Peyer's patch (tissue), 4 donors: ENCODE measurements around the gene ADGRF1. TPM values are rescaled to one million over a fixed set of nuclear protein-coding genes. Genes with fewer than 3 reads are reported as not detected.

ENCODE experiments used
- DNase-seq, 3 donors: peaks; one replicate each; pipeline ENCODE4 v3.0.0-alpha.2; 2017 to 2019
- H3K27ac ChIP-seq, 4 donors: fragments of 200-600 bp; sonication (generic); one replicate each; pipeline ENCODE4 v1.5.1; 2016 to 2019
- H3K27me3 ChIP-seq, 2 donors: fragments of 200-600 bp; sonication (generic); one replicate each; pipeline ENCODE4 v1.5.1; 2019
- H3K36me3 ChIP-seq, 3 donors: fragments of 200-600 bp; sonication (generic); one replicate each; pipeline ENCODE4 v1.5.1; 2016 to 2019
- H3K4me1 ChIP-seq, 4 donors: fragments of 200-600 bp; sonication (generic); one replicate each; pipeline ENCODE4 v1.5.1; 2016 to 2019
- H3K4me3 ChIP-seq, 4 donors: fragments of 200-600 bp; sonication (generic); 1 replicate in 3 of 4; 2 replicates in 1 of 4; pipeline ENCODE4 v1.5.1; 2016 to 2019; ENCODE audit warnings: mild to moderate bottlenecking in 1 of 4
- H3K9me3 ChIP-seq, 4 donors: fragments of 200-600 bp; sonication (generic); one replicate each; pipeline ENCODE4 v1.5.1; 2016 to 2019; ENCODE audit warnings: mild to moderate bottlenecking in 1 of 4
- CTCF ChIP-seq, 6 experiments: fragments of 450-650 bp in 4 of 6; fragments of 200-600 bp in 2 of 6; sonication (generic) in 1 of 6; IDR thresholded peaks; one replicate each; pipeline ENCODE4 v1.5.1; 2017 to 2019; ENCODE audit warnings: antibody characterized with exemption in 6 of 6, mild to moderate bottlenecking in 3 of 6, moderate library complexity in 1 of 6
- POLR2A ChIP-seq, 2 donors: fragments of 450-650 bp; IDR thresholded peaks; one replicate each; pipeline ENCODE4 v1.5.1; 2017; ENCODE audit warnings: antibody characterized with exemption in 2 of 2, mild to moderate bottlenecking in 2 of 2, moderate library complexity in 2 of 2
- total RNA-seq, 4 donors: library from RNA; depleted of rRNA; stranded (reverse); fragments of >200 nt; gene quantifications; one replicate each; pipeline ENCODE4 v1.1.0, GENCODE V29; 2016

Gene ADGRF1
- total RNA-seq, 4 donors from 2014 or later: 7.4 to 22.6 (median 13.5) TPM; not detected in 1

DNA sequence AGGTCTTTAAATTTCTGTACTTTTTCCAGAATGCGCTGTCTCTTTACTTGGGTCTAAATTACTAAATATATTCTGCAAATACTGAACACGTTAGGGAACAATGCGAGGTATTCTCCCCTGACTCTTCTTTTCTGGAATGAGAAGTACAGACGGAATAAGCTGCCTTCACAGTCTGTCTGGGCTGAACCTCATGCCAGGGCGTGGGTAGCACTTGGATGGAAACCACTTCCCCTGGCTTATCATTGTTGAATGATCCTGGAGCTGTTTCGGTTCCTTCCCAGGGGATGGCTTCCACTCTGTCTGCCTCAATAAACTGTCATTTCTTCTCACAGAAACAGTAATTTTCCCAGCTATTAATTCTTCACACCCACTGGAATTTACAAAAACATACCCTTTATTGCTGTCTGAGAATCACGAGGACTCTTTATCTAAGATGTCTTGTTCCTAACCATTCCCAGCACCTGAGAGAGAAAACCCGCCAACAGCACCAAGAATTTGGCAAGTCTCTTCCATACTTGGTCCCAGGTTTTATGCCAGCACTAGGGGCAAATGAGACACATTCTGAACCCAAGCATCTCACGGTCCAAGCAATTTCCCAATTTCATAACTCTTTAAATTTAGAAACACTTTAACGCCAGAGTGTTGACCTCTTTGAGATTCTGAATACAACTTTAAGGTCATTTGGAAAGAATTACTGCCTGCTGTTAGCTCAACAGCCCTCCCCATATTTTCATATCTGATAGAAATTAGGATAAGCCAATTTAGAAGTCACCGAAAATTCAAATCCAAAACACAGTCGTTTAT lies 77.2 kb downstream of the ADGRF1 start:
- TF ChIP-seq POLR2A (IDR thresholded peaks at IDR 0.05) (no peak), CTCF (IDR thresholded peaks at IDR 0.05) (no peak)
- no peak for DNase-seq
- no peaks in the 10 kb centered on the region for H3K9me3 ChIP-seq
- no peaks in the 10 kb centered on the region for H3K36me3 ChIP-seq
- no peak overlapping the region for H3K27ac ChIP-seq
- no peak overlapping the region for H3K4me3 ChIP-seq
- H3K27me3 ChIP-seq: no peaks in the 10 kb centered on the region
- H3K4me1 ChIP-seq: no peaks in the 10 kb centered on the region

DNA sequence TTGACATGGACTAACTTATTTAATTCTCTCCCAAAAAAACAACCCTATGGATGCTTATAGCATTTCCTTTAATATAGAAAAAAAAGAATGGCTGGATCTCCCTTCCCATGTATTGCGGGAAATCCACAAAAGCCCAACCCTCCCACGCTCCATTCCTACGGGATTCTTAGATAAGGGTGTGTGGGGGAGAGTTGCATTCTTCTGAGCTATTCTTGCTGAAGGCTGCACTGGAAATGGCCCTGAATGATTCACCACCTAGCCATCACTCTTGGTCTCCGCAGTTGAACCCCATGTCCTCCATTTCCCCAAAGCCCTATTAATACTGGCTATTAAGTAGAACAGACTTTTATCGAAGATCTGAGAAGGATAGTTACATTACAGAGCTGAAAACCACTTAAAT lies 78.5 kb downstream of the ADGRF1 start:
- Histone ChIP-seq H3K4me3 (no peak overlapping the region), H3K27ac (no peak overlapping the region), H3K27me3 (no peaks in the 10 kb centered on the region), H3K36me3 (no peaks in the 10 kb centered on the region), H3K4me1 (no peaks in the 10 kb centered on the region), H3K9me3 (no peaks in the 10 kb centered on the region)
- no peak for DNase-seq
- TF ChIP-seq CTCF (IDR thresholded peaks at IDR 0.05): no peak
- no peak for TF ChIP-seq POLR2A (IDR thresholded peaks at IDR 0.05)

GRCh38 chr6:46963039-46963438 lies 79.1 kb downstream of the ADGRF1 start:
- Histone ChIP-seq H3K36me3 (no peaks in the 10 kb centered on the region), H3K4me3 (no peak overlapping the region), H3K27ac (no peak overlapping the region), H3K4me1 (no peaks in the 10 kb centered on the region), H3K9me3 (no peaks in the 10 kb centered on the region), H3K27me3 (no peaks in the 10 kb centered on the region)
- TF ChIP-seq CTCF (IDR thresholded peaks at IDR 0.05): no peak
- no peak for TF ChIP-seq POLR2A (IDR thresholded peaks at IDR 0.05)
- DNase-seq: no peak

- no peak for DNase-seq
Observed at GRCh38 chr6:46961711-46962110, 80.4 kb downstream of the ADGRF1 start.

DNA sequence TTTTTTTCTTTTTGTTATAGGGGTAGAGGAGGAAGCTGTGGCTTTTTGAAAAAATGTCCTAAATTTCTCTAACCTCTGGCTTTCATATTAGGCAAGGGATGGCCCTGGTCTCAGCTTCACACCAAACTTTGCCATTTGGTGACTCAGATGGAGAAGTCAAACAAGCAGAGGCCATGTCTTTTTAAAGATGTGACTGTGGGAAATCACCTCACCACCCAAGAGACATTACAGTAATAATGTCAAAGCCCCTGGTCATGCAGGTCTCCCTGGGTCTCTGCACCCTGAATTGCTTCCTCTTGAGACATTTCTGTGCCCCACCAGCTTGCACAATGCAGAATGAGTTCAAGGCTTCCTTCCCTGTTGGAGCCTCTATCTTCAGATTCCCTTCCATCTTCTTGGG lies 80.9 kb downstream of the ADGRF1 start:
- Histone ChIP-seq H3K27me3 (no peaks in the 10 kb centered on the region), H3K4me3 (no peak overlapping the region), H3K4me1 (no peaks in the 10 kb centered on the region), H3K36me3 (no peaks in the 10 kb centered on the region), H3K27ac (no peak overlapping the region), H3K9me3 (no peaks in the 10 kb centered on the region)
- TF ChIP-seq CTCF (IDR thresholded peaks at IDR 0.05): no peak
- TF ChIP-seq POLR2A (IDR thresholded peaks at IDR 0.05): no peak
- DNase-seq: no peak

More at GRCh38 chr6:46961711-46962110, 80.4 kb downstream of the ADGRF1 start:
- Histone ChIP-seq H3K36me3 (no peaks in the 10 kb centered on the region), H3K4me1 (no peaks in the 10 kb centered on the region), H3K27ac (no peak overlapping the region), H3K27me3 (no peaks in the 10 kb centered on the region), H3K4me3 (no peak overlapping the region), H3K9me3 (no peaks in the 10 kb centered on the region)
- no peak for TF ChIP-seq CTCF (IDR thresholded peaks at IDR 0.05)
- TF ChIP-seq POLR2A (IDR thresholded peaks at IDR 0.05): no peak
